ENCODE measurements around the gene CCDC136.

- TF ChIP-seq ZNF274 (IDR thresholded peaks at IDR 0.05; ENCODE audit: low read depth, low read length), result no peak
- TF ChIP-seq YY1 (IDR thresholded peaks at IDR 0.05; ENCODE audit: insufficient read depth, insufficient read length), result no peak
Measured at GRCh38 chr7:128835790-128836641, 44.2 kb downstream of the CCDC136 start.
